GM19395 (cell line): ENCODE measurements around the gene TSPAN4.

Experiments used
- ATAC-seq: cut with Tn5 transposase; IDR thresholded peaks from one replicate; pipeline ENCODE4 v1.9.1; 2021; ENCODE audit warnings: mild to moderate bottlenecking, moderate library complexity; ENCODE audit not compliant: unreplicated experiment

The TSPAN4 gene

DNA sequence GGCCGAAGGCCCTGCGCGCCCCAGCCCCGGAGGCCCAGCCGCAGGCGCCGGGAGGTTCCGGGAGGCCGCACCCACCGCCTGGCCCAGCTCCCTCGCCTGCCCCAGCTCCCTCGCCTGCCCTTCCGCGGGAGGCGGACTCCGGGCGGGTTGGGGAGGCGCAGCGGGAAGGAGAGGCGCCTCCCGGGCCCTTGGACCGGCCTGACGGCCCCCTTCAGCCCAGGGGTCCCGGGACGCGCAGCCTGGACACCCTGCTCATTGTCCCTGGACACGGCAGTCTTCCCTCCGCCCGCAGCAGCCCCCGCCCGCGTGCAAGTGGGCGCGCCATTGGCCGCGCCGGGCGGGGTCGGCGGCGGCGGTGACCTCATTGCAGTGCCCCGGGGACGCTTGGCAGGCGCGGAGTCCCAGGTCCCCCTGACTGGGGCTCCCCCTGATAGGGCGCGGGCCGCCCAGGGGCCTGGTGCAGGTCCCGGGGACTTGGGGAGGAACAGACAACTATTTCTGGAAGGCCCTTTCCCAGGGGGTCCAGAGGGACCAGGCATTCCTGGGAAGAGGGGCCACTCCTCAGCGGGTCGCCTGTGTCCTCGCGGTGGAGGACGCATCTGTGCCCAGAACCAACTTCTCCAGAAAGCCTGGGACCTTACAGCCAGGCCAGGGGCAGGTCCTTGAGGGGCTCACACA is 9.4 kb upstream of the TSPAN4 start:
- peak; percentile 21 for ATAC-seq

GRCh38 chr11:833849-834311 is 8.8 kb upstream of the TSPAN4 start:
- no peak for ATAC-seq

DNA sequence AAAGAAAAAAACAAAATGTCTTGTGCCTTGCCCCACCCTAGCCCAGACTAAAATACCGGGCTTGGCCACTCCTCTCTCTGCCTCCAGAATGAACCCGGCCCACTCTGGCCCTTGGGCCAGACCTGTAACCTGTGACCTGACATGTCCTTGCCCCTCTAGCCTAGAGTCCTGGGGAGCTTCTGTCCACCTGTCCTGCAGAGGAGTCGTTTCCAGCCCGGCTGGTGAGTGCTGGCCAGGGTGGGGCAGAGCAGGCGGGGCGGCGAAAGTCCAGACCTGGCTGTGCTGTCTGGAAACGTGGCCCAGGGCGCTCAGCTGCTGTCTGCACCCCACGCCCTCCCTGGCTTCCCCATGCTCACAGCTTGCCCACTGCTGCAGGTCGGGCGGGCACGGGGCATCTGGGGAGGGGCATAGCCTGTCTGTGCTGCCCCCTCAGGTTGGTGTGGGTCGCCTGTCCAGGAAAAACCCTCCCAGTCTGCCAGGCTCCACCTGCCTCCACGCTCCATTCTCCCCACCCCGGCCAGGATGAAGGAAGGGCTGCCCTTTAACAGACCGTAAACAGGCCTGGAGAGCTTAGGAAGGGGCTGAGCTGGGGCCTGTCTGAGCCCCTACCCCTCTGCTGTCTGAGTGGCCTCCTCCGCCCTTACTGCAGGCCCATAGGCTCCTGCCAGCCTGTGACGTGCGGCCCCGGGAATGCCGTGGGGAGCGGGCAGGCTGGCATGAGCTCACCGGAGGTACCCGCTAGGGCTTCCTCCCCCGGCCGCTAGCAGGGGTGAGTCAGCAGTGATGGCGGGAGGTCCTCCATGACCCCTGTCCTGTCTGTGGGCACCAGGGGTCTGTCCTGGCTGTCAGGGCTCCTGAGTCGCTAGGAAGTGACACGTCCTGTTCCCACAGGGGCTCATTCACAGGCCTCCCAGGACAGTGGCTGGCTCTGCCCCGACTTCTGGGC is 8.0 kb upstream of the TSPAN4 start:
- ATAC-seq: no peak

GRCh38 chr11:836274-836673 is 6.4 kb upstream of the TSPAN4 start:
- no peak for ATAC-seq

DNA sequence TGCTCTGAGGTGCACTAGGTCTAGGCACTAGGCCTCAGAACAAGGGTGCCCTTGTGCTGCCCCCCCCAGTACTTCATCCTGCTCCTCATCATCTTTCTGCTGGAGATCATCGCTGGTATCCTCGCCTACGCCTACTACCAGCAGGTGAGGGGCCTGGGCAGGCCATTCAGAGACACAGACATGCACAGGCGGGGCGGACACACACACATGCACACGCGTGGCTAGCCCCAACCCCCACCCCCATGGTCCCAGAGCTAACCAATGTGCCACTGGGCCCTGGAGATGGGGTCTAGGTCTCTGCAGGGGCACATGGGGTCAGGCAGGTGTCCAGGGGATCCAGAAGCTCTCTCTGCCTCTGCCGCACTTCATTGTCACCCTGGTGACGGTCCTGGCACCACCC is 6.0 kb upstream of the TSPAN4 start:
- no peak for ATAC-seq

GRCh38 chr11:837189-837989 is 5.3 kb upstream of the TSPAN4 start:
- ATAC-seq: no peak

DNA sequence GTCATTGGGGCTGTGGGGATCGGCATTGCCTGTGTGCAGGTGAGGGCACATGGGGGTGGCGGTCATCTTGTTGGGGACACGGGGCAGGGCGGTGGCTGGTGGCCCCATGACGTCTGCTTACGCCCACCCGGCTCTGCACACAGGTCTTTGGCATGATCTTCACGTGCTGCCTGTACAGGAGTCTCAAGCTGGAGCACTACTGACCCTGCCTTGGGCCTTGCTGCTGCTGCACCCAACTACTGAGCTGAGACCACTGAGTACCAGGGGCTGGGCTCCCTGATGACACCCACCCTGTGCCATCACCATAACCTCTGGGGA is 4.7 kb upstream of the TSPAN4 start:
- no peak for ATAC-seq

DNA sequence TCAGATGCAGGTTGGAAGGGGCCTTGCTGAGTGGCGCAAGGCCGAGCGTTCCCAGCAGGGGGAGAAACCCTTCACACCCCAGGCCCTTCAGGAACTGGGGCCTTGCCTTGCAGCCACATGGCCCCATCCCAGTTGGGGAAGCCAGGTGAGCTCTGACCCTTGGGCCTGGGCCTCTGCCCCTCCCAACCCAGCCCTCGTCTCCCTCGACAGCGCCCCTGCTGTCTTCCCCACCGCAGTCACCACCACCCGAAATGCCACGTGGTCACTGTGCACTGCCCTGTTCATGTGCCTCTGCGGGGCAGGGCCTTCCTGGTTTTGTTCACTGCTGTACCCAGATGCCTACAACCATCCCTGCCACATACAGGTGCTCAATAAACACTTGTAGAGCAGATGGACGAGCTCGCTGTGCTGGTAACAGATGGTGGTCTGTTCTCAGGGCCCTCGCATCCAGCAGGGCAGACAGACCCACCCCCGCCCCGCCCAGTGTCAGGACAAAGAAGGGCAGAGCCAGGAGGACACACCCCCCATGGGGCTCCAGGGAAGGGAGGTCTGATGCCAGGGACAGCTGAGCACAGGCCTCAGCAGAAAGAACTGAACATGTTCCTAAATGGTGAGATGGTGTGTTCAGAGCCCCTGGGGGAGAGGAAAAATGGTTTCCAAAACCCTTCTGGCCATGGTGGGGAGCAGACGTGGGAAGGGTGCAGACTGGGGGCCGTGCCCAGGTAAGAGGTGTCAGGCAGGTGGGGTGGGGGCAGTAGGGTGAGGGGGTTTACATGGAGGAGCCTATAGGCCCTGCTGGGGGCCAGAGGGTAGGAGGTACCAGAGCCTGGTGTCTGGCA is 4.0 kb upstream of the TSPAN4 start:
- no peak for ATAC-seq

GRCh38 chr11:839280-839623 is 3.4 kb upstream of the TSPAN4 start:
- no peak for ATAC-seq

GRCh38 chr11:839875-840617 is 2.6 kb upstream of the TSPAN4 start:
- ATAC-seq: no peak

- ATAC-seq: peak; percentile 13
Measured at GRCh38 chr11:841981-842369, 677 bp upstream of the TSPAN4 start.

DNA sequence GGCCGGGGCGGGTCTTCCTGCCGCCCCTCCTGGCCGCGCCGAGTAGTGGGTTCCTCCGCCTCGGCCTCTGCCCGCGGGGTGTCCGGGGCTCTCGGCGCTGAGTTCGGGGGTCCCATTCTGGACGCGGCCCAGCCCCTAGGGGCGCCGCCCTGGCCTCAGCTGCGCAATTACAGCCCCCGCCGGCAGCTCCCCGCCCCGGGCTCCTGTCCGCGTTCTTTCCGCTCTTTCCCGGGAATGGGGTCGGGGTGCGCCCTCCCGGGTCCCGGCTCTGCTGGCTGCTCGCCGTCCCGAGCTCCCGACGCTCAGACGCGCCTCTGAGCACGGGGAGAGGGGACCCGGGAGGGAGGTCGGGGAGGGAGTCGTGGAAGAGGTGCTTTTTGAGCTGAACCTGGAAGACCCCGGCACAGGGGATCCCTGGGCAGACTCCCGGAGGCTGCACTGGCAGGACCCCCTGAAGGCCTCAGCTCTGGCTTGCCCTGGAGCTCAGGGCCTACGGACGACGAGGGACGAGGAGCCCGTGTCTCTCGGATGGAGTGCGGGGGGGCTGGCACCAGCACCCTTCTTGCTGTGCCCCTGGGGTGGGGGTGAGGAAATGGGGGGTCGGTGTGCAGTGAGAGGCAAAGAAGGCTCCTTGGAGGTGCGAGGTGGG is 558 bp downstream of the TSPAN4 start:
- peak; percentile 4 for ATAC-seq

DNA sequence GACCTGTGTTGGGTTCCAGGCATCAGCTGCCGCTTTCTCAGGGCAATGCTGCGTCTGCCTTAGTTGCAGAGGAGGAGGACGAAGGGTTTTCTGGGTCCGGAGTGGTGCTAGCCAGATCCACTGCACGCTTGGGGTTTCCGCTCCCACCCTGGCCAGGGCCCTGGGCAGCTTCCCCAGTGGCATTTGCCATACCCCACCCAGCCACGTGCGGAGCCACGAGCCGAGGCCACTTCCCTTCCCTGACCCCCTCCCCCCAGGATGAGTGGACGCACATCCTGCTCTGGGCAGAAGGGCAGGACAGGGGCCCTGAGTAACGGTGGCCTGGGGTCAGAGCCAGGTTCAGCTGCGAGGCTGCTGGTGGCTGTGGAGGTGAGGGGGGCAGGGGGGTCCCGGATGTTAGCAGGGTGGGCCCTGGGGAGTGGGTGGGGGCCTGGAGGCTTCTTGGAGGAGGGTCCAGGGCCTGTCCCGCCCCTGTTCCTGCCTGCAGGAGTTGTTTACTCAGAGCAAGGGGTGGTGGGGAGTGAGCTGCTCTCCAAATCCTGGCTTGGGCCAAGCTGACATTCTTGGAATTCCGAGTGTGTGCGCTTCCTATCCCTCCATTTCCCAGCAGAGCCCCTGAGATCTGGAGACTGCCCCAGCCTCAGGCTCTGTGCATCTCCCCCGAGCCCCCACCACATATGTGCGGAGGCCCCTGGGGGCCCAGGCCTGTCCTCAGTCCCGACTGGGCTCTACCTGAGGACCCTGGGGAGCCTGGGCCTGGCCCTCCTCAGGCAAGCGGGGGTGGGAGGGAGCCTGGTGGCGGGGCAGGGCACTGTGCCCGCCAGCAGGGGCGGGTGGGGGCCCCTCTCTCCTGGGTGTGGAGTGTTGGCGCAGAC is 1.4 kb downstream of the TSPAN4 start:
- ATAC-seq: no peak

DNA sequence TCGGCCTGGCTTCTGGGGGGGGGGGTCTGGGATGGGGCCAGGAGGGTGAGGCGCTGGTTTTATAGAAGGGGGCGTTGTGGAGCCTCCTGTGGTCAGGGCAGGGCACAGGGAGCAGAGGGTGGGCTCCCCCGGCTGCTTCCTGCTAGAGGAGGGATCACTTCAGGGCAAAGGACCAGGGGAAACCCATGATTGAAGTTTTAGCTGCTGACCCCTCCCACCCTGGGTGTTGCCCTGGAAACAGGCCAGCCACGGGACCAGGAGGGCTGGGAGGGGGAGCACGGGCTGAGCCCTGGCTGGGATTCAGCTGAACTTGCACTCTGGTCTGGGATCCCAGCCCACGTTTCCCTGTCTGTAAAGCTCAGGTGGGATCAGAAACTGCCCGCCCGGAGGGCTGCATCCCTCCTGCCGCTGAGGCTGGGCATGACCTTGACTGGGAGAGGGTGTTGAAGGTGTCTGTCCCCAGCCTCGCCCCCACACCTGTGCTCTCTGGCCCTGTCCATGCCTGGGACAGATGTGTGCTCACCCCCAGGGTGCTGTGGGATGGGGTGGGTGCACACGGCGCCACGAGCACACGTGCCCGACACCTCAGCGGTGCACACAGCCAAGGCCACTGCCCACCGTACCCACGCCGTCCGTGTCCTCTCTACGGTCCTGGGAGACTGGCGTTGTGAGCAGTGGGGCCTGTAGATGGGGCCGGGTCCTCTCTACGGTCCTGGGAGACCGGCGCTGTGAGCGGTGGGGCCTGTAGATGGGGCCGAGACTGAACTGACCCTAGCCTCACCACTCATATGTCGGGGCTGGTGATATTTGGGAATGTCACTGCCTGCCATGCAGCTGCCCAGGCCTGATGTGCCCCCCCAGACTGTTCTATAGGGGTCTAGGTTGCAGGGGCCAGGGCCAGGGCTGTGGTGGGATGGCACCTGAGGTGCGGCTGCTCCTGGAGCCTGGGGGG is 2.3 kb downstream of the TSPAN4 start:
- no peak for ATAC-seq

DNA sequence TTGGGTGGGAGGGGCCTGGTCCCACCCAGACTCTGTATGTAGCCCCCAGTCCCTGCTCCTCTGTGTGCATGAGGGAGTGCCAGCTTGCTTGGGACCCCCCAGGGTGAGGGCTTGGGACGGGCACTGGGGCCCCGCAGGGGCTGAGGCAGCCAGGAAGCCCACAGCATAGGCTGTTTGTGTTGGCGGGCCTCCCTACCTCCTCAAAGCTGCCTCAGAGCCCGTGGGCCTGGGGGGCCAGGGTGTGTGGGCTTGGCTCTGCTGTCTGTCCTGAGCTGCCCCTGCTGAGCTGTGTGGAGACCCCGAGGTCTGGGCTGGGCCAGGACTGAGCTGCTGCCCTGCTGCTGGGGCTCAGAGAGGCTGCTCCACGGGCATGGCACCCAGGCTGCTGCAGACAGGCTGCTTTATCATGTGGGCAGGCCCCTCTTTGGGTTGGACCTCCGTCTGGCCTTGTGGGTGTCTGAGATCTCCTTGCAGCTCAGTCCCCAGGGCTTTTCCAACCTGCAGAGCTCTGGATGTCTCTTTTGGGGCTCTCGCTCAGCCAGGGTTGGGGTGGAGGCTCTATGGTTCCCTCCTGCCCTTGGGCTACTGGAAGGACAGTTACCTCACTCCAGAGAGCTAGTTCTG is 3.3 kb downstream of the TSPAN4 start:
- no peak for ATAC-seq

- ATAC-seq: no peak
Measured at GRCh38 chr11:846496-847098, 3.9 kb downstream of the TSPAN4 start.

GRCh38 chr11:847876-848275 is 5.2 kb downstream of the TSPAN4 start:
- no peak for ATAC-seq
